GM06990 (cell line): Measurements from ENCODE around the gene TMEM98.
A peak's percentile ranks its signal among the peaks of the same experiment; 100 is the strongest.

Source experiments
- DNase-seq: peaks from one replicate; pipeline ENCODE4 v3.0.0-alpha.2; 2011; ENCODE audit not compliant: insufficient read length; ENCODE audit errors: extremely low read depth
- H3K27me3 ChIP-seq: replicated peaks from 2 replicates; pipeline ENCODE4 v1.6.0; 2011; ENCODE audit warnings: low read length; ENCODE audit not compliant: control insufficient read depth, insufficient read depth
- H3K36me3 ChIP-seq: 2 replicates; pipeline ENCODE4 v1.5.1; 2011; ENCODE audit warnings: low read length; ENCODE audit not compliant: control insufficient read depth, insufficient read depth
- H3K4me3 ChIP-seq: replicated peaks from 2 replicates; pipeline ENCODE4 v1.5.1; 2011; ENCODE audit warnings: low read depth, mild to moderate bottlenecking, control low read depth, low read length
- CTCF ChIP-seq: IDR thresholded peaks from 2 replicates; pipeline ENCODE4 v1.5.1; 2011; ENCODE audit warnings: low read length, control low read depth, mild to moderate bottlenecking, inconsistent platforms; ENCODE audit not compliant: insufficient read depth, poor library complexity, severe bottlenecking

TMEM98 gene

DNA sequence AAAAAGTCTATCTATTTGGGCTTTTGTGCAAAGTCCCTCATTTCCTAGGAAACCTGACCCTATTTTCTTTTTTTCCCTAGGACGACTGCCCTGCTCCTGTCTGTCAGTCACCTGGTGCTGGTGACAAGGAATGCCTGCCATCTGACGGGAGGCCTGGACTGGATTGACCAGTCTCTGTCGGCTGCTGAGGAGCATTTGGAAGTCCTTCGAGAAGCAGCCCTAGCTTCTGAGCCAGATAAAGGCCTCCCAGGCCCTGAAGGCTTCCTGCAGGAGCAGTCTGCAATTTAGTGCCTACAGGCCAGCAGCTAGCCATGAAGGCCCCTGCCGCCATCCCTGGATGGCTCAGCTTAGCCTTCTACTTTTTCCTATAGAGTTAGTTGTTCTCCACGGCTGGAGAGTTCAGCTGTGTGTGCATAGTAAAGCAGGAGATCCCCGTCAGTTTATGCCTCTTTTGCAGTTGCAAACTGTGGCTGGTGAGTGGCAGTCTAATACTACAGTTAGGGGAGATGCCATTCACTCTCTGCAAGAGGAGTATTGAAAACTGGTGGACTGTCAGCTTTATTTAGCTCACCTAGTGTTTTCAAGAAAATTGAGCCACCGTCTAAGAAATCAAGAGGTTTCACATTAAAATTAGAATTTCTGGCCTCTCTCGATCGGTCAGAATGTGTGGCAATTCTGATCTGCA lies 12.9 kb downstream of the TMEM98 start:
- no peak for DNase-seq

GRCh38 chr17:32941419-32942032 lies 13.6 kb downstream of the TMEM98 start:
- Histone ChIP-seq H3K27me3 (no peaks in the 10 kb centered on the region; the same call in 1 of the 2 replicates), H3K36me3 (no peaks in the 10 kb centered on the region), H3K4me3 (no peak overlapping the region)
- DNase-seq, result no peak
- TF ChIP-seq CTCF, result peak; percentile 40

More for the DNA sequence above, 12.9 kb downstream of the TMEM98 start:
- peak; percentile 39 for TF ChIP-seq CTCF
- H3K27me3 ChIP-seq, result no peaks in the 10 kb centered on the region; the same call in 1 of the 2 replicates
- H3K36me3 ChIP-seq, result no peaks in the 10 kb centered on the region
- H3K4me3 ChIP-seq, result no peak overlapping the region

DNA sequence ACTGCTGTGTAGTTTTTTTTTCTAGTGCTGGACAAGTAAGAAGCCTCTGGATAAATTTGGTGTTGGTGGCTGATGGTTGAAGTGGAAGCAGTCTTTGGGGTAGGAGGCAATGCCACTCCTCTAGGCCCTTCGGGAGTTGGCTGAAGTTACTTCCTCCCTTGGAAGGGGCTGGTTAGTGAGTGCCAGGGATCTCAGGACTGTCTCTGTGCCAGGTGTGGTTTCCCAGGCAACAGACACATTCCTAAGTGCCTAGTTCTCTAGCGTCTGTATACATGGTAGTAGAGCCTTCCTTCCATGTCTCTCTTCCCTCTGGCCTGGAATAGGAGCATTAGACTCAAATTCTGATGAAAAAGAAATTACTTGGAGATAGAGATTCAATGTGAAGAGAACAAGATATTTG lies 15.3 kb downstream of the TMEM98 start:
- H3K36me3 ChIP-seq, result no peaks in the 10 kb centered on the region
- DNase-seq, result no peak
- H3K27me3 ChIP-seq, result no peaks in the 10 kb centered on the region; the same call in 1 of the 2 replicates
- TF ChIP-seq CTCF, result no peak
- H3K4me3 ChIP-seq, result no peak overlapping the region

GRCh38 chr17:32943647-32944191 lies 15.8 kb downstream of the TMEM98 start:
- DNase-seq, result no peak
- no peak for TF ChIP-seq CTCF
- Histone ChIP-seq H3K27me3 (no peaks in the 10 kb centered on the region; the same call in 1 of the 2 replicates), H3K4me3 (no peak overlapping the region), H3K36me3 (no peaks in the 10 kb centered on the region)

- no peak for DNase-seq
- TF ChIP-seq CTCF, result no peak
- H3K27me3 ChIP-seq, result no peaks in the 10 kb centered on the region; the same call in 1 of the 2 replicates
- H3K4me3 ChIP-seq, result no peak overlapping the region
- no peaks in the 10 kb centered on the region for H3K36me3 ChIP-seq
Measured at GRCh38 chr17:32944248-32945020, 16.5 kb downstream of the TMEM98 start.
